ENCODE data around the gene NFAT5. TPM values are rescaled to one million over a fixed set of nuclear protein-coding genes. Genes with fewer than 3 reads are reported as not detected.

The NFAT5 gene
- total RNA-seq, 1 experiment from 2014 or later = 57.9 TPM

DNA sequence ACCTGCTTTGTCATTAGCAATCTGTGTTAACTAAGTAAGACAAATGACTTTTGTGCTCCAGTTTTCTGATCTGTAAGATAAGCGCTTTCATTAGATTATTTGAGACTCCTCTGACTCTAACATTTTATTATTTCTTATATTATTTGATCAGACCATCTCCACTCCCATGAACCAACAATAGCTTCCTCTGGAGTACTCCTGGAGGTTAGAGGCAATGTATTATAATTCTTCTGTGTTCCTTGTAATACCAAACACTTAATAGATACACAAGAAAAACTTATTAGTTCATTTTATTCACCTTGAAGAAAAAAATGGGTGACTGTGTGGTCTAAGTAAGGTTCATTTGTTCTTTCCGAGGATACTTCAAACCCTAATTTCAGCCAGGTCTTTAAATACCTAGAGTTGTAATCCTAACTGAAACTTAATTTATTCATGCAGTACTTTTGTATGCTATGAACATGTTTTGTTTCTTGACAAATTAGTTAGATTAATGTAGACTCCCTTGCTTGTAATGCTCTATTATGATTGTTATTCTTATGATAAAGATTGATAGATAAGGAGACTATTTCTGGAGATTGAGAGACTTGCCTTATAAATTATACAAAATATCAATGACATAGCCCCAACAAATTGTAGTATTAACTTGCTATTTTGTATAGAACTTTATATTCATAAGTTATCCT is 106.7 kb downstream of the NFAT5 start:
- CTCF ChIA-PET = no interaction called here
- TF ChIP-seq, protein P1, sequence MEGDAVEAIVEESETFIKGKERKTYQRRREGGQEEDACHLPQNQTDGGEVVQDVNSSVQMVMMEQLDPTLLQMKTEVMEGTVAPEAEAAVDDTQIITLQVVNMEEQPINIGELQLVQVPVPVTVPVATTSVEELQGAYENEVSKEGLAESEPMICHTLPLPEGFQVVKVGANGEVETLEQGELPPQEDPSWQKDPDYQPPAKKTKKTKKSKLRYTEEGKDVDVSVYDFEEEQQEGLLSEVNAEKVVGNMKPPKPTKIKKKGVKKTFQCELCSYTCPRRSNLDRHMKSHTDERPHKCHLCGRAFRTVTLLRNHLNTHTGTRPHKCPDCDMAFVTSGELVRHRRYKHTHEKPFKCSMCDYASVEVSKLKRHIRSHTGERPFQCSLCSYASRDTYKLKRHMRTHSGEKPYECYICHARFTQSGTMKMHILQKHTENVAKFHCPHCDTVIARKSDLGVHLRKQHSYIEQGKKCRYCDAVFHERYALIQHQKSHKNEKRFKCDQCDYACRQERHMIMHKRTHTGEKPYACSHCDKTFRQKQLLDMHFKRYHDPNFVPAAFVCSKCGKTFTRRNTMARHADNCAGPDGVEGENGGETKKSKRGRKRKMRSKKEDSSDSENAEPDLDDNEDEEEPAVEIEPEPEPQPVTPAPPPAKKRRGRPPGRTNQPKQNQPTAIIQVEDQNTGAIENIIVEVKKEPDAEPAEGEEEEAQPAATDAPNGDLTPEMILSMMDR (IDR thresholded peaks at IDR 0.05; ENCODE audit: unreplicated experiment) = no peak
- Mint-ChIP-seq H3K27me3 (ENCODE audit: unreplicated experiment) (no peaks in the 10 kb centered on the region), H3K36me3 (ENCODE audit: insufficient read depth, unreplicated experiment) (peaks cover 42% of the 10 kb centered on the region), H3K9me3 (ENCODE audit: low read depth, unreplicated experiment) (no peaks in the 10 kb centered on the region), H3K4me1 (ENCODE audit: low read depth, unreplicated experiment) (peaks cover 9% of the 10 kb centered on the region), H3K27ac (ENCODE audit: unreplicated experiment) (no peak overlapping the region), H3K4me3 (ENCODE audit: low read depth, unreplicated experiment) (no peak overlapping the region)
- BruUV-seq (replicated peaks) = no TSS peak
- intact Hi-C loops (cut with micrococcal nuclease; ENCODE audit: unreplicated experiment) = no loop called here
- no peak for DNase-seq

DNA sequence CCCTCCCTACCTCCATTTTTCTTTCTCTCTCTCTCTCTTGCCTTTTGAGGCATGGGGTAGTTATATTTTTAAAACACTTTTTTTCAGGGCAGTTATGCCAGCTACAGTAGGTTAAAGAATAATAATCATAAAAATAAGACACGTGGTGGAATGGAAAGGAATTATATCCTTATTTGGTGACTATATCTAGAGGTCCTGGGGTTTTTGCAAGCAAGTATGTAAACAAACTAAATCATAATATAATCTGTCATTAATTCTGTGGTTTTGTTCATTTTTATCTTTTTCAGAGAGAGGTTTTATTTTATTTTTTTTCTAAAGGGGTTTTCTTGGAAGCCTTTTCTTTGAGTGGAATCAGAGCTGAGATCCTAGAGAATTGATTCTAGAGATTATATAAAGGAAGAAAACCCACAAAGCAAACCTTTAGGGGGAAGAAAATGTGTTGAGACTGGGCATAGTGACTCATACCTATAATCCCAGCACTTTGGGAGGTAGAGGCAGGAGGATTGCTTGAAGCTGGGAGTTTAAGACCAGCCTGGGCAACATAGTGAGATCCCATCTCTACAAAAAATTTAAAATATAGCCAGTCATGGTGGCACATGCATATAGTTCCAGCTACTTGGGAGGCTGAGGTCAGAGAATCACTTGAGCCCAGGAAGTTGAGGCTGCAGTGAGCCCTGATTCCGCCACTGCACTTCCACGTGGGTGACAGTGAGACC is 107.4 kb downstream of the NFAT5 start:
- no TSS peak for BruUV-seq (replicated peaks)
- H3K36me3 Mint-ChIP-seq (ENCODE audit: insufficient read depth, unreplicated experiment) = peaks cover 37% of the 10 kb centered on the region
- no peaks in the 10 kb centered on the region for H3K9me3 Mint-ChIP-seq (ENCODE audit: low read depth, unreplicated experiment)
- no peak overlapping the region for H3K4me3 Mint-ChIP-seq (ENCODE audit: low read depth, unreplicated experiment)
- peaks cover 9% of the 10 kb centered on the region for H3K4me1 Mint-ChIP-seq (ENCODE audit: low read depth, unreplicated experiment)
- TF ChIP-seq, protein P1 (IDR thresholded peaks at IDR 0.05; ENCODE audit: unreplicated experiment) = no peak
- H3K27me3 Mint-ChIP-seq (ENCODE audit: unreplicated experiment) = no peaks in the 10 kb centered on the region
- no peak for DNase-seq
- CTCF ChIA-PET = no interaction called here
- intact Hi-C loops (cut with micrococcal nuclease; ENCODE audit: unreplicated experiment) = no loop called here
- H3K27ac Mint-ChIP-seq (ENCODE audit: unreplicated experiment) = no peak overlapping the region

DNA sequence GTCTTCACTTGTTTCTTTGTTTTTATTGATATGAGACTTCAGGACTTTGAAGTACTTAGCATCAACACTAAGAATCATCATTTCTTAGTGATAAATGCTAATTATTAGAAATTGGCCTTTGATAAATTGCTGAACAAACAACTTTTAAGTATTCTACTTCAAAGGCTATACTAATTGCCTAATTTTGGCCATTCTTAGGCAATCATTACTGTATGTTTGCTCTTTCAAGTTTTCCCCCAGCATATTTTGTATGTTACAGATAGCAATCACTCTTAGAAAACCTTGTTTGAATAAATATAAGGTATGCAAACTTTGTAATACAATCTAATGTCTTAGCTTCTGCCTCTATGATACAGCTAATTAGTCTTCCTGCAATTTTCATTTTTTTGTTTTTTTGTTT is 114.6 kb downstream of the NFAT5 start:
- CTCF ChIA-PET = interaction anchor here (0.6 kb wide), 1 partner anchor 1129 kb away, joined by 3 read pairs; no protein-coding TSS in a partner anchor
- intact Hi-C loops (cut with micrococcal nuclease; ENCODE audit: unreplicated experiment) = no loop called here
- BruUV-seq (replicated peaks) = no TSS peak
- H3K4me3 Mint-ChIP-seq (ENCODE audit: low read depth, unreplicated experiment) = no peak overlapping the region
- H3K4me1 Mint-ChIP-seq (ENCODE audit: low read depth, unreplicated experiment) = no peaks in the 10 kb centered on the region
- H3K27me3 Mint-ChIP-seq (ENCODE audit: unreplicated experiment) = no peaks in the 10 kb centered on the region
- H3K9me3 Mint-ChIP-seq (ENCODE audit: low read depth, unreplicated experiment) = no peaks in the 10 kb centered on the region
- DNase-seq = no peak
- H3K36me3 Mint-ChIP-seq (ENCODE audit: insufficient read depth, unreplicated experiment) = peaks cover 50% of the 10 kb centered on the region
- no peak overlapping the region for H3K27ac Mint-ChIP-seq (ENCODE audit: unreplicated experiment)
- TF ChIP-seq, protein P1 (IDR thresholded peaks at IDR 0.05; ENCODE audit: unreplicated experiment) = no peak

DNA sequence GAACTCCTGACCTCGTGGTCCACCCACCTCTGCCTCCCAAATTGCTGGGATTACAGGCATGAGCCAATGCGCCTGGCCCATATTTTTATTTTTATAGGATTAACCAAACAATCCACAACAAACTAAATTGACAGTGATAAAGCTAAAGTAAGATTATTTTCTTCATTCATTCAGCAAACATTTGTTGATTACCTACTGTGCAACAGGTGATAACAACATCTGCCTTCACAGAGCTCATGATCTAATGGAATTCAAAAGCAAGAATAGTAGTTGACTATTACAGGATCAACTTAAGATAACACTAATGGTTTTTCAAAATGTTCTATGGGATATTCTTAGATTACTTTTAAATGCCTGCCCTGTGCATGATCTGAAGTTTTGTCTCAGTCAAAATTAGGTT is 122.8 kb downstream of the NFAT5 start:
- no peak for DNase-seq

More for the DNA sequence above, 122.8 kb downstream of the NFAT5 start:
- Mint-ChIP-seq H3K9me3 (ENCODE audit: low read depth, unreplicated experiment) (no peaks in the 10 kb centered on the region), H3K27ac (ENCODE audit: unreplicated experiment) (no peak overlapping the region), H3K36me3 (ENCODE audit: insufficient read depth, unreplicated experiment) (peaks cover 63% of the 10 kb centered on the region), H3K4me1 (ENCODE audit: low read depth, unreplicated experiment) (no peaks in the 10 kb centered on the region), H3K4me3 (ENCODE audit: low read depth, unreplicated experiment) (no peak overlapping the region), H3K27me3 (ENCODE audit: unreplicated experiment) (no peaks in the 10 kb centered on the region)
- CTCF ChIA-PET = no interaction called here
- intact Hi-C loops (cut with micrococcal nuclease; ENCODE audit: unreplicated experiment) = no loop called here
- TF ChIP-seq, protein P1 (IDR thresholded peaks at IDR 0.05; ENCODE audit: unreplicated experiment) = no peak
- BruUV-seq (replicated peaks) = no TSS peak

All from Calu3 (cell line).